Activated naive CD4-positive, alpha-beta T cell treated with anti-CD3 and anti-CD28 coated beads, Interleukin-2, amount 10 ng/mL, durations not matched to agents 5 hours and 36 hours (primary cell): Measurements from ENCODE around the gene UPK1B. TPM values are rescaled to one million over a fixed set of nuclear protein-coding genes. Genes with fewer than 3 reads are reported as not detected.

Experiments used
- total RNA-seq, 2 experiments: library from RNA; stranded (reverse); gene quantifications; one replicate each; pipeline ENCODE4 v1.2.3, GENCODE V29; 2021

Gene UPK1B
- not detected for total RNA-seq

GRCh38 chr3:119173325-119173724 is at the start of gene UPK1B:
TSS of gene UPK1B (plus strand) at chr3:119173598. CDS start at chr3:119186742, 13,144 bp downstream.

DNA sequence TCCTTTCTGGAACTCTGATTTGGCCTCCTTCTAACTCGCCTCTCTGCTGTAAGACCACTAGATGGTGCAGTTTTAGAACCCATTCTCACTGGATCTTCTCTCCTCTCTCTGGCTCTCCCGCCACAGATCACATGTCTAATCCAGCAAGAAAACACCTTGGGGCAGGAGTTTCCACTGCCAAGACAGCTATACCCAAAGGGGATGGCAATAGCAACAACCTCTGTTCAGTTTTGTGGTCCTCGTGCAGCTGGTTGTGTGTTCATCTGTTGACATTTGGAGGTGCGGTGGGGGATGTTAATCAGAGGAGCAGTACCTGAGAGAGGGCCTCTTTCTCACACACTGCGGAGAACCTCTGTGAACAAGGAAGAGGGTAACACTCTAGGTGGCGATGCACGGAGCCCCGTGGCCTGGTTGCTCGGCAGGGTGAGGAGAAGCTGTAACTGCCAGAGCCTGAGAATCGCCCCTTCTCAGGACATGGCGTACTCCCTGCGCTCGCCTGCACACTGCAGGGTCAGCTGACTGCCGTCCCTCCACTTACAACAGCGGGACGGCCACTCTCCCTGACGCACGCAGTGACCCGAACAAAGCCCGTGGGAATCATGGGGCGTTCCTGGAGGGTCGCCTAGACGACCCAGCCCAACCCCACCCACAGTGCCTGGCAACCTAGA is 27.8 kb upstream of the UPK1B start, which contains the start of gene TEX55:
TSS of gene TEX55 (plus strand) at position 666 of the 668 bp plus-strand sequence. CDS start 25 bp downstream, outside the sequence.

DNA sequence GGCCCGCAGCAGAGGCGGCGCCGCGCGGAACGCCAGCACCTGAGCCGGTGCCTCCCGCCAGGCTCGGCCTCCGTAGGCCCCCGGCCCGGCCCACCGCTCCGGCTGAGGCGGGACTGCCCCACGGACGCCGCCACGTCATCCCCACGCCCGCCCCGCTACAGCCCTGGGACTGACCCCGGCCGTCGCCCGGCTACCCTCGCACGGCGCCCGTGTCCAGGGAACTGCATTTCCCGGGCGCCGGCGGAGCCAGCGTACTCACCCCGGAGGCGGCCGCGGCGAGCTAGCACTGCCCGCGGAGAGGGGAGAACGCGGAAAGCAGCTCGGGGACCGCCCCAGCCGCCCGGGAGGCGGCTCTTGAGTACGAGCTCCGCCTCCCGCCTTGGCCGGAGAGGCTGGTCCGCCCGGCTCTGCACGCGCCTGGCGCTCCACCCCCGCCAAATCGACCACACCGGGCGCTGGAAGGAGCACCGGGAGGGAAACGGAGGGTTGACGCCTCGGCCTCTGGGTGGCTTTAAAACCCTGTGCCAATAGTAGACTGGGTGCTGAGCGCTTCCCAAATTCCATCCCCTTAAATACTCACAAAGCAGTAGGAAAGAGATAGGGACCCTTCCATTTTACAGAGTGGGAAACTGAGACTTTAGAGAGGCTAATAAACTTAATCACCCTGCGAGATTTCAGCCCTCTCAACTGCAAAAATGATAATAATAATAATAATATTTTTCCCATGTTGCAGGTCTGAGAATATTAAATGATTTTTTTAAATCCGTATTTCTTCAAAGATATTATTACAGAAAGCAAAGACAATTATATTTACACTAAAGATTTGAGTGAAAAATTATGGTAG is 67.4 kb downstream of the UPK1B start, which contains the start of gene B4GALT4:
TSS of gene B4GALT4 (minus strand) at position 288 of the 844 bp plus-strand sequence. CDS start 10,779 bp downstream, outside the sequence.

Other genes with a start within 250 kb of the UPK1B start
- under 1 TPM; 0.55 to 0.99 TPM for gene IGSF11, start 138.8 kb upstream of the UPK1B start, total RNA-seq
- gene TEX55, start 27.4 kb upstream of the UPK1B start, total RNA-seq: not detected
- 10 to 100 TPM; 16.4 to 18.3 TPM for gene B4GALT4, start 67.3 kb downstream of the UPK1B start, total RNA-seq
- 1 to 10 TPM; 1.3 to 1.5 TPM for gene ARHGAP31, start 120.8 kb downstream of the UPK1B start, total RNA-seq